GM23248 (cell line): ENCODE data around the gene LPCAT2.

ENCODE experiments used
- EZH2 ChIP-seq: fragments of 200-600 bp; sonication (generic); IDR thresholded peaks from 2 replicates; pipeline ENCODE4 v1.6.1; 2018; ENCODE audit warnings: antibody characterized with exemption, mild to moderate bottlenecking; ENCODE audit not compliant: insufficient read depth, poor library complexity, severe bottlenecking
- EZH2phosphoT487 ChIP-seq: fragments of 200-600 bp; sonication (generic); IDR thresholded peaks from 2 replicates; pipeline ENCODE4 v1.6.1; 2018; ENCODE audit warnings: antibody characterized with exemption, moderate library complexity, mild to moderate bottlenecking, low read depth; ENCODE audit not compliant: insufficient read depth

DNA sequence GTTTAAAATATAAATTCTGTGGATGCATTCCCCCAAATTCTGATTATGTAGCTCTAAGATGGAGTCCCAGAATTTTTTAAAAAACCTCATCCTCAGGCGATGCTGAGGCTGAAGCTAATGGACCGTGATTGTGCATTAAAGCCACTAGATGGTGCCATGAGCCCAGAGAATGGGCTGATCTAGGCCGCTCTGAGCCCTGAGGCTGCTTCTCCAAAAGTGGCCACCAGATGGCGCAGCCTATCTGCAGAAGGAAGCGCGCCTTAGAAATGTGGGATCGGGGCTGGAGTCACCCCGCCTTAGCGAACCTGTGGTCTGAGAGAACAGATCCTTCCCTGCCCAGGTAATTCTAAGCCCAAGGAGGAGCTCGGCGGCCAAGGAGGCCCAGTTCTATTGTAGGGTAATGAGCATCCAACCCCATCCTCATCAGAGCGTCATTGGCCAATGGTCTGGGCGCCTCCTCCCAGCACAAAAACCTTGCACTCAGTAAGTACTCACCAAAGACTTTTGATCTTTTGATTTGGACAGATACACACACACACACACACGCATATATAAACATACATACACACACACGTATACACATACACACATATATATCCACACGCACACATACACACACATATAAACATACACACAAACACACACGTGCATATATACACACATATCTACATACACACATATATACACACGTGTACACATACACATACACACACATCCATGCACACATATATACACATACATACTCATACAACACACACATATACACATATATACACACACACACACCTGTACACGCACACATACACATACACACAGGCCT is 43.6 kb upstream of the LPCAT2 start:
- TF ChIP-seq EZH2 = no peak
- no peak for TF ChIP-seq EZH2phosphoT487
